ENCODE measurements around the gene RPS21.

The RPS21 gene

GRCh38 chr20:62415354-62416111, 28.6 kb downstream of the RPS21 start:
- no peaks in the 10 kb centered on the region for H3K9me3 ChIP-seq (ENCODE audit: control insufficient read depth, insufficient read depth, low read length)
- H3K36me3 ChIP-seq (ENCODE audit: control insufficient read depth, low read length): no peaks in the 10 kb centered on the region
- H3K4me2 ChIP-seq (ENCODE audit: low read length): no peak overlapping the region
- H3K4me1 ChIP-seq (ENCODE audit: control insufficient read depth, low read length): peaks cover 2% of the 10 kb centered on the region
- no peaks in the 10 kb centered on the region for H3F3A ChIP-seq (ENCODE audit: control insufficient read depth, insufficient read depth)
- H4K20me1 ChIP-seq (ENCODE audit: control insufficient read depth, insufficient read depth, low read depth, low read length): no peaks in the 10 kb centered on the region
- TF ChIP-seq CTCF (IDR thresholded peaks at IDR 0.05; ENCODE audit: low read depth, low read length, poor library complexity, severe bottlenecking) (no peak), EZH2phosphoT487 (IDR thresholded peaks at IDR 0.05; ENCODE audit: borderline replicate concordance, low read length) (no peak)
- H3K4me3 ChIP-seq (ENCODE audit: low read length): no peak overlapping the region
- H3K9me2 ChIP-seq (replicated peaks; ENCODE audit: control insufficient read depth, low read length): no peaks in the 10 kb centered on the region
- H3K27me3 ChIP-seq (ENCODE audit: control insufficient read depth, low read length): no peaks in the 10 kb centered on the region
- no peaks in the 10 kb centered on the region for H3K79me2 ChIP-seq (ENCODE audit: control insufficient read depth, low read length)
- H3K27ac ChIP-seq (ENCODE audit: low read depth, low read length): no peak overlapping the region

DNA sequence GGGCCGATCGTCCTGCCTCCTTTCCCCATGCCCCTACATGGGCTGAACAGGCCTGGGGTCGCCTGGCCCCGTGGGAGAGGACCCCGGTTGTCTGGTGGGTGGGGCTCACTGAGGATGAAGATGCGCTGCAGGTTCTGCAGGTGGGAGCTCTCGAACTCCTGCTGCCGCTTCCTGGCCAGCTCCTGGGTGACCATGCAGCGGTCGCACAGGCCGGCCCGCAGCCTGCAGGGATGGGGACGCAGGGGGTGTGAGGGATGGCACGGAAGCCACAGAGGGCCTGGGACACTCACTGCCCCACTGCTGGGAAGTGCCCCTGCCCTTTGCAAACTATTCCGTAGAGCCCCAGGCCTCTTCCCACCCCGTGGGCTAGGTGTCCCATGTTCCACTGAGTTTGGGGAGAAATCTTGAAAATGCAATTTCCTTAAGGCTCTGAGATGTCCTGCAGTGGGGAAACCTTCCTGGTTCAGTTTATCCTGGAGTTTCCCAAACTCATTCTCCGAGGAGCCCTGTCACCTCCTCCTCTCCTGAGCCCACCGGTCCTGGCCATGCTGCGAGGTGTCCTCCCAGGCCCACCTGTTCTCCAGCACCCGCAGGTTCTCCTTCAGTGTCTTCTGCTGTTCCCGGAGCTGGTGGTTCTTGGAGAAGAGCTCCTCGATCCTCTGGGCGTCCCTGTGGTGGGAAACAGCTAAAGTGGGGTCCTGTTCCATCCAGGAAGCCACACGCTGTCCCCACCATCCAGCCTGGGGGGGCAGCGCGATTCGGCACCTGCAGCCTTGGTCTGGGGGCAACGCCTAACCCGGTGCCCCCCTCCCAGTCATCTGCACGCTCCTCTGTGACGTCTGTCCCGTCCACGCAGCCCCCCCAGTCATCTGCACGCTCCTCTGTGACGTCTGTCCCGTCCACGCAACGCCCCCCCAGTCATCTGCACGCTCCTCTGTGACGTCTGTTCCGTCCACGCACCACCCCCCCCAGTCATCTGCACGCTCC, 30.0 kb downstream of the RPS21 start:
- Histone ChIP-seq H3K79me2 (ENCODE audit: control insufficient read depth, low read length) (no peaks in the 10 kb centered on the region), H3K9me2 (replicated peaks; ENCODE audit: control insufficient read depth, low read length) (no peaks in the 10 kb centered on the region), H3F3A (ENCODE audit: control insufficient read depth, insufficient read depth) (no peaks in the 10 kb centered on the region), H3K4me1 (ENCODE audit: control insufficient read depth, low read length) (no peaks in the 10 kb centered on the region), H4K20me1 (ENCODE audit: control insufficient read depth, insufficient read depth, low read depth, low read length) (no peaks in the 10 kb centered on the region), H3K4me3 (ENCODE audit: low read length) (no peak overlapping the region), H3K27ac (ENCODE audit: low read depth, low read length) (no peak overlapping the region), H3K9me3 (ENCODE audit: control insufficient read depth, insufficient read depth, low read length) (no peaks in the 10 kb centered on the region; the same call in 1 of the 2 replicates), H3K36me3 (ENCODE audit: control insufficient read depth, low read length) (no peaks in the 10 kb centered on the region), H3K4me2 (ENCODE audit: low read length) (no peak overlapping the region), H3K27me3 (ENCODE audit: control insufficient read depth, low read length) (no peaks in the 10 kb centered on the region)
- TF ChIP-seq EZH2phosphoT487 (IDR thresholded peaks at IDR 0.05; ENCODE audit: borderline replicate concordance, low read length) (no peak), CTCF (IDR thresholded peaks at IDR 0.05; ENCODE audit: low read depth, low read length, poor library complexity, severe bottlenecking) (no peak)

- no peaks in the 10 kb centered on the region for H3K9me2 ChIP-seq (replicated peaks; ENCODE audit: control insufficient read depth, low read length)
- no peak overlapping the region for H3K4me2 ChIP-seq (ENCODE audit: low read length)
- TF ChIP-seq CTCF (IDR thresholded peaks at IDR 0.05; ENCODE audit: low read depth, low read length, poor library complexity, severe bottlenecking): no peak
- TF ChIP-seq EZH2phosphoT487 (IDR thresholded peaks at IDR 0.05; ENCODE audit: borderline replicate concordance, low read length): no peak
- no peaks in the 10 kb centered on the region for H4K20me1 ChIP-seq (ENCODE audit: control insufficient read depth, insufficient read depth, low read depth, low read length)
- no peaks in the 10 kb centered on the region; the same call in 1 of the 2 replicates for H3K9me3 ChIP-seq (ENCODE audit: control insufficient read depth, insufficient read depth, low read length)
- no peaks in the 10 kb centered on the region for H3K4me1 ChIP-seq (ENCODE audit: control insufficient read depth, low read length)
- no peaks in the 10 kb centered on the region for H3K27me3 ChIP-seq (ENCODE audit: control insufficient read depth, low read length)
- H3F3A ChIP-seq (ENCODE audit: control insufficient read depth, insufficient read depth): no peaks in the 10 kb centered on the region
- no peak overlapping the region for H3K4me3 ChIP-seq (ENCODE audit: low read length)
- no peaks in the 10 kb centered on the region for H3K79me2 ChIP-seq (ENCODE audit: control insufficient read depth, low read length)
- no peak overlapping the region for H3K27ac ChIP-seq (ENCODE audit: low read depth, low read length)
- no peaks in the 10 kb centered on the region for H3K36me3 ChIP-seq (ENCODE audit: control insufficient read depth, low read length)
Measured at GRCh38 chr20:62417981-62418708, 31.2 kb downstream of the RPS21 start.
